NCI-H2227 treated with DMSO at 0.1 percent for 48 hours (cell line): ENCODE data around the gene TAGAP.
"Not testable (repeated sequence)": the region's sequence is repeated elsewhere in the genome, so short reads cannot be mapped to it uniquely, and the experiment has no call there.

ENCODE experiments used
- DNase-seq: peaks from one replicate; lab custom pipeline; 2025; lab: John Stamatoyannopoulos, UW

TAGAP gene

DNA sequence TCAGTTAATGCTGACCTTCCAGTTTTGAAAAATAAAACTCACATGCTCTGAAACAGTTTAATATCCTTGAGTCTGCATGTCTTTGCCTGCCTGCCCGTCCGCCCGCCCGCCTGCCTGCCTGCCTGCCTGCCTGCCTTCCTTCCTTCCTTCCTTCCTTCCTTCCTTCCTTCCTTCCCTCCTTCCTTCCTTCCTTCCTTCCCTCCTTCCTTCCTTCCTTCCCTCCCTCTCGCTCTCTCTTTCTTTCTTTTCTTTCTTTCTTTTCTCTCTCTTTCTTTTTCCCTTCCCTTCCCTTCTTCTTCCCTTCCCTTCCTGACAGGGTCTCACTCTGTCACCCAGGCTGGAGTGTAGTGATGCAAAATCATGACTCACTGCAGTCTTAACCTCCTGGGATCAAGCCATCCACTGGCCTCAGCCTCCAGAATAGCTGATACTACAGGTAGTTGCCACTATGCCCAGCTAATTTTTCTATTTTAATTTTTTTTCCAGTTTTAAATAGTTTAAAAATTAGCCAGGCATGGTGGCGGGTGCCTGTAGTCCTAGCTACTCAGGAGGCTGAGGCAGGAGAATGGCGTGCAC is 34.7 kb downstream of the TAGAP start:
- DNase-seq: not testable (repeated sequence)

DNA sequence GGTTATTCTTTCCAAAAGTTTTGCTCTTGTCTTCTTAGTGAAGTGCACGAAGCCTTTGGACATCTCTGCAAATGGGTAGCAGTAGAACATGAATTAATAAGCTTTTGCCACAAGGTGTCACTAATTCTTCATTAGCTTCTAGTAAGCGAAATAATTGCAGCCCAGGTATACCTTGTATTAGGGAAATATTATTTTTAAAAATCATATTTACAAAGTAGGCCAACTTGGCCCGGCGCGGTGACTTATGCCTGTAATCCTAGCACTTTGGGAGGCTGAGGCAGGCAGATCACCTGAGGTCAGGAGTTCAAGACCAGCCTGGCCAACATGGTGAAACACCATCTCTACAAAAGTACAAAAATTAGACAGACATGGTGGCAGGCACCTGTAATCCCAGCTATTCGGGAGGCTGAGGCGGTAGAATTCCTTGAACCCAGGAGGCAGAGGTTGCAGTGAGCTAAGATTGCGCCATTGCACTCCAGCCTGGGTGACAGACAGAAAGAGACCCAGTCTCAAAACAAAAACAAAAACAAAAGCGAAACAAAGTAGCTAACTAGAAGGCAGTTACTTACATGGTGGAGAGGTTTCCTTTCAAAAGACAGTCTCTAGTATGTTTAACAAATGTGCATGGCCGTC is 36.0 kb downstream of the TAGAP start:
- DNase-seq: no peak

DNA sequence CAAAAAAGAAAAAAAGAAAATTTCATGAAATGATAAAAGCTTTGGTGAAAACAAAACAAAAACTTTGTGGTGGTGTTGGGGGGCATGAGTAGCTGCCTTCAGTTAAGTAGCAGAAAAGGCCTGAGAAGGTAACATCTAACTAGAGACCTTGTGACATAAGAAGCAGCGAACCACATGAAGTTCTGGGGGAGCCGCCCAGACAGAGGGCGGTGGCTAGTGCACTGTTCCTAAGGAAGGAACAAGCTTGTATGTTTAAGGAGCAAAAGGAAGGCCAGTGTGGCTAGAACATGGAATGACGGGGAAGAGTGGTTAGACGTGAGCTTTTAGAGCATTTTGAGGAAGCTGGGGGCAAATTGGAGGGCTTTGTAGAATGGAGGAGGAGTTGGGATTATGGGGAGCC is 37.3 kb downstream of the TAGAP start:
- no peak for DNase-seq

DNA sequence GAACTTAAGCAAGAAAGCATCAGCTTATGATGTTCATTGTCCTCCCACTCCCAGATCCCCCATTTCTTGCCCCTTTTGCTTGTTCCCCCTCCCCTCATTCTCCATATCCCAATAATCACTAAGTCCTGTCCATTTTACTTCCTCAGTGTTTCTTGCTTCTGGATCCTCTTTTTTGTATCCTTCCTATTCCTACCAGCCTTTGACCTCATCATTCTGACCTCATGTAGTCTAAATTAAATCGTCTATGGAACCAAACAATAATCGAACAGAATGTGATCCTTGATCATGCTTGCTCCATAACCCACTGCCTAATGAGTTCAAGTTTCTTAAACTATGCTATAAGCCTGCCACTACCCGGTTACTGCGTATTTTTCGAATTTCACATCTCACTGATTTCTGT is 39.4 kb downstream of the TAGAP start:
- DNase-seq: no peak

DNA sequence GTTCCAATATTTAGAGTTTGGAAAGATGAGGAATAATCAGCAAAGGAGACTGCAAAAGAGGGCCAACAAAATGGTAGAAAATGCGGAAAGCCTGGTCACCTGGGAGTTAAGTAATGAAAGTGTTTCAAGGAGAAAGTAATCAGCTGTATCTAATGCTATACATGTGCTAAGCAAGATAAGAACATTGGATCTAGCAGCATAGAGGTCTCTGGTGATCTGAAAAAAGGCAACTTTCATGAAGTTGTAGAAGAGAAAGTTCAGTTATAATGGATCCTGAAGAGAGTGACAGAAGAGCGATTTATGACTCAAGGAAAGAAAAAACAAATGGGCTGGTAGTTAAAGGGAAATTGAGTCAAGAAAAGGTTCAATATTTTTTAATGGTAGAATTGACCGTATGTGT is 40.2 kb downstream of the TAGAP start:
- no peak for DNase-seq

DNA sequence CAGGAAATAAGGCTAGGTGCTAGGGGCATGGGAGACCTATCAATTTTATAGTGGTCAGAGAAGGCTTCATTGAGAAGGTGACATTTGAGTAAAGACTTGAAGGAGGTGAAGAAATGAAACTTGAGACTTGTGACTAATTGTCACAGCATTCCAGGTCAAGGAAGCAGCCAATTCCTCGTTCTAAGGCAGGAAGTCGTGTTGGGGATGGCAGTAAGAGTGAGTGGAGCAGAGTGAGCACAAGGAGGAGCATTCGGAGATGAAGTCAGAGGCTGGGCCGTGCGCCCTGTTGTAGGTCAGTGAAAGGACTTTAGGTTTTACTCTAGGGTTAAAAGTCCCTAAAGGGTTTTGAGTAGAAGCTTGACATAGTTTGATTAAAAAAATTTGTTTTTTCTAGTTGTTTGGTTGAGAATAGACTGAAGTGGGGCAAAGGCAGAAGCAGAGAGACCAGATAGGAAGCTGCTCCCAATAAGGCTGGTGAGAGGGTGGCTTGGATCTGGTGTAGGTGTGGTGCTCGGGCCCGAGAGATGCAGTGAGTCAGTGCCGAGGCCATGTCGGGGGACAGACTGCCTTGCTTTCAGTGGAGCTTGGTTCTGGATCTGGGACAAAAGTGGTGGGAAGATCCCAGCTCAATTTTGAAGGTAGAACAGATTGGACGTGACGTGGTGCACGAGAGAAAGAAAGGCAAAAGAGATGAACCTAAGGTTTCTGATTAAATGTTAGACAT is 42.2 kb downstream of the TAGAP start:
- DNase-seq: no peak

DNA sequence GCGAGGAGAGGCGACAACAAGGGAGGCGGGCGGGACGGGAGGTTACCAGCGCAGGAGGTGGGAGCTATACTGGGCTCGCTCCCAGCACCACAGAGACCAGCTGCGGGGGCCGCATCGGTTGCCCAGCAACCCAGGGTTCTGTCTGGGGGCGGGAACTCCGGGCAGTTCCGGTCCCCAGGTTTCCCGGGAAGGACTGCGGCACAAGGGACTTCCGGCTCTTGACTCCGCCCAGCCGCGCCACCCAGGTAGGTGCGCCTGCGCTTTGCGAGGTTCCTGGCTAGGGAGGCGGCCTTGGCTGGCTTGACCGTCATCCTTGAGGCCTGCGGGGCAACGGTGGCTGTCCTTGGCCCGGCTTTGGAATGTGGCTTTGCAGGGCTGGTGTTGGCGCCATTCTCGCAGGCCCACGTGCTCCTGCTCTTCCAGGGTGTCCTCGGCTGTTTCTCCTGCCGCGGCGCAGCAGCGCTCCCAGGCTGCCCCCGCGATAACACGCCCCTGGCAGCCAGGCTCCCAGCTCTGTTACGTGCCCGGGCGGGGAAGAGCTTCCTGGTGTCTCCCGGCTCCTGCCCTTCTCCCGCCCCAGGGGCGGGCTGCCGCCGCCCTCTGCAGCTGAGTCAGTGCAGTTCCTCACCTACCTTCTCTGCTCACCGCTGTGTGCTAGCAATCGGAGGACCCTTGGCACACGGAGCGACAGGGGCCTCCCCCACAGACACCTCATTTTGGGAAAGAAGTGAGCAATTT is 45.0 kb downstream of the TAGAP start, which contains the start of gene RSPH3:
RSPH3 (minus strand) TSS at position 537 of the 738 bp plus-strand sequence. CDS start 652 bp downstream, outside the sequence.
- peak; percentile 90 for DNase-seq

DNA sequence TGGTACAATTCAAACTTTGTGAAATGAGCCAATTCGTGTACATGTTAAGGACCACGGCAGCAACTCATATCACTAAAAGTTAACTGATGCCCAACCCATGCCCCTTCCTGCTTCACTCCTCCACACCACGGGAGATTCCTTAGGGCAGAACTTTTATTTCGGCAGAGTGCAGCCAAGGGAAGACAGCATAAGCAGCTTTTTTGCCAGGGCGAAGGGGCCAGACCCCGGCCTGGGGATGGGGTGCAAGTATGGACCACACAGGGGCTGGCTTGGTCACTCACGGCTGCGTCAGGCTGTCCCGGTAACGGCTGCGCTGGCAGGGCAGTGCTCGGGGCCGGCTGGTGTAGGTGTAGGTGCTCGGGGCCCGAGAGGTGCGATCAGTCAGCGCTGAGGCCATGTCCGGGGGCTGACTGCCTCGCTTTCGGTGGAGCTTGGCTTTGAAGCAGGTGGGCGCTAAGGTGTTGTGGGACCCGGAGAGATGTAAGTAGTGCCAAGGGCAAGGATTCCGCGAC is 45.6 kb downstream of the TAGAP start:
- DNase-seq: no peak

DNA sequence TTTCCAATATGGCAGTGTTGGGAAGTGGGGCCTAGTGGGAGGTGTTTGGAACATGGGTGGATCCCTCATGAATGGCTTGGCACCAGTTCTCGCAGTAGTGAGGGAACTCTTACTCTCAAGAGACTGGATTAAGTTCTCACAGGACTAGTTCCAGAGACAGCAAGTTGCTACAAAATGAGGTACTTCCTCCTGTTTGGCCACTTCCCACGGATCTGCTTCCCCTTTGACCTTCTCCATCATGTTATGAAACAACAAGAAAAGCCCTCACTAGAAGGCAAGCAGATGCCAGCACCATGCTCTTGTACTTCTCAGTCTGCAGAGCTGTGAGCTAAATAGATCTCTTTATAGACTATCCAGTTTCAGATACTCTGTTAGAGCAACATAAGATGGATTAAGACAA is 47.9 kb downstream of the TAGAP start:
- DNase-seq: no peak

DNA sequence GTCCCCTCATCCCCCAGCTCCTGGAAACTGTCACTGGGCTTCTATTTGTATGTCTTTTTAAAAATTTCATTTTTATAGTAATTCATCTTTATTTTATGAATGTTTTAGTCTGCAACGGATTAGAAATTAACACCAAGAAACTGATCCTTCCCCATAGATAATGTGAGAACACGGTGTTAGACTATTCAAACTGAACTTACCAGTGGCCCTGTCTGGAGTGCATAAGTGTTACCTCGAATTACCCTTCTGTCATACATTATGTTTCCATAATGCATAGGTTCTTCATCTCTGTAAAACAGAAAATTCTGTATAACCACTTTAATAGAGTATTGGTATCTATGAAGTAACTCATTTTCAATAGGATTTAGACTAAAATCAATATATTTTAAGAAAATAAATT is 51.2 kb downstream of the TAGAP start:
- no peak for DNase-seq

DNA sequence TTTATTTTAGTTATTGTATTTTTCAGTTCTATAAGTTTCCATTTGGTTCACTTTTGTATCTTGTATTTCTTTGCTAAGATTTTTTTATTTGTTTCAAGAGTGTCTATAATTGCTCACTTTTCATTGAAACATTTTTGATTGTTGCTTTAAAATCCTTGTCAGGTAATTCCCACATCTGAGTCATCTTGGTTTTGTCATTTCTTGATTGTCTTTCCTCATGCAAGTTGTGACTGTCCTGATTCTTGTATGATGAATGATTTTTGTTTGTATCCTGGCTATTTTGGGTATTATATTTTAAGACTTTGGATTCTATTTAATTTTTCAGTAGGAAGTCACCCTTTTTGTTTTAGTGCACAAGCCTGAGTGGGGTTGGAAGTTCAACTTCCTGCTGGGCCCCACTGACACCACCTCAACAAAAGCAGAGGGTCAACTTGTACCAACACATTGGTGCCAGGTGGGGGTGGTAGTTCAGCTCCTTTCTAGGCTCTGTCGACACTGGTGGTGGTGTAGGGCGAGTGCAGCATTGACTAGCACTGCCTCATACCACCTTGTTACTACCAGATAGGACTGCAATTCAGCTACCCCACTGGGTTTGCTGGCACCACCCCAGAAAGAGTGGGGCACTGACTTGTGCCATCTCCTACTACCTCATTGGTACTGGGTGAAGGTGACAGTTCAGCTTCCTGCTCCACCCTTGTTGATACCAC is 53.6 kb downstream of the TAGAP start:
- DNase-seq: no peak

DNA sequence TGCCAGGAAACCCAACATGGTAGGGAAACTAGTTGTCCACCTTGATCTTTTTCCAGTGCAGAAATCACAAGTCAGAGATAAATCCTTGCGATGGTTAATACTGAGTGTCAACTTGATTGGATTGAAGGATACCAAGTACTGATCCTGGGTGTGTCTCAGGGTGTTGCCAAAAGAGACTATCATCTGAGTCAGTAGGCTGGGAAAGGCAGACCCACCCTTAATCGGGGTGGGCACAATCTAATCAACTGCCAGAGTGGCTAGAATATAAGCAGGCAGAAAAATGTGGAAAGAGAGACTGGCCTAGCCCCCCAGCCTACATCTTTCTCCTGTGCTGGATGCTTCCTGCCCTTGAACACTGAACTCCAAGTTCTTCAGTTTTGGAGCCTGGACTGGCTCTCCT is 55.1 kb downstream of the TAGAP start:
- not testable (repeated sequence) for DNase-seq

DNA sequence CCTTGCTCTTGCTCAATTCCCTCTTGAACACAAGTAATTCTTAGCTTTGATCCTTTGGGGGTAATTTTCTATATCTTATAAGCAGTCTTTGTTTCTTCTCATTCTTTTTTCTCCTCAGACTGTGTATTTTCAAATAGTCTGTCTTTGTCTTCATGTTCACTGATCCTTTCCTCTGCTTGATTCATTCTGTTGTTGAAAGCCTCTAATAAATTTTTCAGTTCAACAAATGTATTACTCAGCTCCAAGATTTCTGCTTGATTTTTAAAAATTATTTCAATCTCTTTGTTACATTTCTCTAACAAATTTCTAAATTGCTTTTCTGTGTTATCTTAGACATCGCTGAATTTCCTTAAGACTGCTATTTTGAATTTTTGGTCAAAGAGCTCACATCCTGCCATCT is 56.3 kb downstream of the TAGAP start:
- no peak for DNase-seq

DNA sequence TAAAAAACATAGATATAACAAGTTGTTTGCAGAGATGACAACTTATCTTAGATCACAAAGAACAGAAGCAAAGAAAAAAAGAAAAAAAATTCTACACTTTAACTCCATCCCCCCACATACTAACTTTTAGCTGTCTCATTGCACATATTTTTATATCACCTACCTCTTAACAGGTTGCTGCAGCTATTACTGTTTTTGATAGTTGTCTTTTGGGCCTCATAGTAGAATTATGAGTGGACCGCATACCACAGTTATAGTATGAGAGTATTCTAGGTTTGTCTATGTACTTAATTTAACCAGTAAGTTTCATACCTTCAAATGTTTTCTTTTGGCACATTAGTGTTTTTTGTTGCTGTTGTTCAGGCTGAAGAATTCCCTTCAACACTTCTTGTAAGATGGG is 57.1 kb downstream of the TAGAP start:
- DNase-seq: no peak
